NB4 (cell line): ENCODE measurements around the gene KRT7.

Experiments
- DNase-seq: peaks from one replicate; pipeline ENCODE4 v3.0.0; 2010; ENCODE audit warnings: low read depth
- H3K4me3 ChIP-seq: one replicate; pipeline ENCODE4 v1.5.1; 2011; ENCODE audit warnings: mild to moderate bottlenecking, low read depth, low read length, moderate library complexity
- MYC ChIP-seq: IDR thresholded peaks from 2 replicates; pipeline ENCODE4 v1.6.1; 2011; ENCODE audit warnings: low read depth, low read length
- POLR2A ChIP-seq: IDR thresholded peaks from 2 replicates; pipeline ENCODE4 v1.6.1; 2011; ENCODE audit warnings: mild to moderate bottlenecking; ENCODE audit not compliant: insufficient read length; ENCODE audit errors: extremely low read depth
- TF ChIP-seq, protein P1 (sequence below): IDR thresholded peaks from 2 replicates; pipeline ENCODE4 v1.6.1; 2011; ENCODE audit warnings: low read depth, low read length
- TF ChIP-seq, protein P2 (sequence below): IDR thresholded peaks from one replicate; pipeline ENCODE4 v1.5.1; 2012; ENCODE audit warnings: low read depth, low read length

The KRT7 gene

DNA sequence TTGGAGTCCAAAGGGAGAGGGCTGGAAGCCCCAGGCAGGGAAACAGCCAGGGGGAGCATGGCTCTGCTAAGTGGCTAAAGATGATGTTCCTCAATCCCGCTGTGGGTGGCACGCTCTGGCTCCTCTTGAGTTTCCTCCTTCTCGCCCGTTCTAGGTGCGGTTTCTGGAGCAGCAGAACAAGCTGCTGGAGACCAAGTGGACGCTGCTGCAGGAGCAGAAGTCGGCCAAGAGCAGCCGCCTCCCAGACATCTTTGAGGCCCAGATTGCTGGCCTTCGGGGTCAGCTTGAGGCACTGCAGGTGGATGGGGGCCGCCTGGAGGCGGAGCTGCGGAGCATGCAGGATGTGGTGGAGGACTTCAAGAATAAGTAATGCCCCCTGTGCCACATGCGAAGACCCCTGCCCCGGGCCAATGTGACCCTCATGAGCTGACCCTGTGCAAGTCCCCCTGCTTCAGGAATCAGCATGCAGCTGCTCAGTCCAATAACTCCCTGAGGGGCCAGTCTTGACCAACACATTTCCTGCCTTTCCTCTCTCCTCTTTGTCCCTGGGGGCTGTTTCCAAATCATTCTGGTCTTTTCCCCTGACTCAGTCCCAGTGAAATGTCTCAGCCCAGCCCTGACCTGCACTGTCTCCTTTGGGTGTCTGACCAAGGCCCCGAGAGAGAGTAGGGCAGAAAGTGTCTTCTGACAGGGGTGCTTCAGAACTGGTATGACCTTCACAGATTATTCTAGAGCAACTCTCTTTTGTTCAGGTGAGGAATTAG is 2.1 kb downstream of the KRT7 start:
- TF ChIP-seq POLR2A (no peak), MYC (no peak)
- TF ChIP-seq, protein P1, sequence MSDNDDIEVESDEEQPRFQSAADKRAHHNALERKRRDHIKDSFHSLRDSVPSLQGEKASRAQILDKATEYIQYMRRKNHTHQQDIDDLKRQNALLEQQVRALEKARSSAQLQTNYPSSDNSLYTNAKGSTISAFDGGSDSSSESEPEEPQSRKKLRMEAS = no peak
- TF ChIP-seq, protein P2, sequence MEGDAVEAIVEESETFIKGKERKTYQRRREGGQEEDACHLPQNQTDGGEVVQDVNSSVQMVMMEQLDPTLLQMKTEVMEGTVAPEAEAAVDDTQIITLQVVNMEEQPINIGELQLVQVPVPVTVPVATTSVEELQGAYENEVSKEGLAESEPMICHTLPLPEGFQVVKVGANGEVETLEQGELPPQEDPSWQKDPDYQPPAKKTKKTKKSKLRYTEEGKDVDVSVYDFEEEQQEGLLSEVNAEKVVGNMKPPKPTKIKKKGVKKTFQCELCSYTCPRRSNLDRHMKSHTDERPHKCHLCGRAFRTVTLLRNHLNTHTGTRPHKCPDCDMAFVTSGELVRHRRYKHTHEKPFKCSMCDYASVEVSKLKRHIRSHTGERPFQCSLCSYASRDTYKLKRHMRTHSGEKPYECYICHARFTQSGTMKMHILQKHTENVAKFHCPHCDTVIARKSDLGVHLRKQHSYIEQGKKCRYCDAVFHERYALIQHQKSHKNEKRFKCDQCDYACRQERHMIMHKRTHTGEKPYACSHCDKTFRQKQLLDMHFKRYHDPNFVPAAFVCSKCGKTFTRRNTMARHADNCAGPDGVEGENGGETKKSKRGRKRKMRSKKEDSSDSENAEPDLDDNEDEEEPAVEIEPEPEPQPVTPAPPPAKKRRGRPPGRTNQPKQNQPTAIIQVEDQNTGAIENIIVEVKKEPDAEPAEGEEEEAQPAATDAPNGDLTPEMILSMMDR = peak; percentile 26
- H3K4me3 ChIP-seq = no peak overlapping the region
- DNase-seq = peak; percentile 84

DNA sequence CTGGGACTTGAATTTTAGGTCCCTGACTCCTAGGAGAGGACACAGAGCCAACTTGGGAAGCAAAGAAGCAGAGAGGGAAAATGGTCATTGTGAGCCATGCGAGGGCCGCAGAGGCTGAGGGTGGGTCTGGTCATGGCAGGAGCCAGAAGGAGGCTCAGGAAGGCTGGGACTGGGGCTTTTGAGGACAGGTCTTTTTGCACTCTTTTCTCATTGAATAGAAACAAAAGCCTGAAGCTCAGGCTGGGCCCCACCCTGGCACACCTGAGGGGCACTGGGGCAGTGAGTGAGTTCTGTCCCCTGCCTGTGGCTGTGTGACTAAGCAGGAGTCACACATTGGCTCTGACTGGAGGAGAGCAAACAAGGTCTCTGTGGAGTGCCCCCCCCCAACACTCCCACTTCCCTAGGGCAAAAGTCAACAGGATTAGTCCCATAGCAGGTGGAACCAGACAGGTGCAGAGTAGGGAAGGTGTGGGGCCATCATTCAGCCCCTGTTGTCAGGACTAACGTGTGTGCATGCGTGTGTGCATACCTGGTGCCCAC is 2.8 kb downstream of the KRT7 start:
- H3K4me3 ChIP-seq = no peak overlapping the region
- DNase-seq = peak; percentile 42
- TF ChIP-seq MYC = no peak
- TF ChIP-seq, protein P1 = no peak
- no peak for TF ChIP-seq POLR2A
- TF ChIP-seq, protein P2 = no peak

DNA sequence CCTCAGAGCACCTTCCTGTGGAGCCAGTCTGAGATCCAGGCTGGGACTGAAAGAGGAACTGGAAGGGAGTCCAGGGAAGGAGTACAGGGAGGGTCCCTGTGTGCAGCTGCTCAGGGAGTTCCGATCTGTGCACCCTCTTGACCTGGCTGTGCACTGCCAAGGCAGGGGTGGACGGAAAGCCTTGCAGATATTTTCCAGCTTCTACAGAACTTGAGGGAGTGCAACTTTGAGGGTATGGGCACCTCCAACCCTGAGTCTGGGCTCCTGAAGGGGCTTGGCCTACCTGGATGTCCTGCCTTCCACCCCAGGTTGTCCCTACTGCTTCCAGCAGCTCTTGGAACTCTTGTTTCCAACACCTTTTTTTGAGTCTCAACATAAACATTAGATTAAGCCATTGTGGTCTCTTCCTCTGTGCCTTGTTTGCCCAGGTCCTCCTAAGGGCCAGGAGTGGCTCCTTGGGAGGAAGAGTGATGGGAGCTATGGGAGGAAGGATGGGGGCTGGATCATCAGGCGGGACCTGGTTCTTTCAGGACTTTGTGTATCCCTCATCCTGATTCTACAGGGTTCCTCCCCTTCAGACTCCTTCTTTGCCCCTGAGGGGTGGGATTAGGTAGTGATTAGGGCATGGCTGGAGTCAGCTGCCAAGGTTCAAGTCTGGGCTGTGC is 3.5 kb downstream of the KRT7 start:
- H3K4me3 ChIP-seq = no peak overlapping the region
- TF ChIP-seq MYC (no peak), POLR2A (no peak)
- TF ChIP-seq, protein P1 = no peak
- TF ChIP-seq, protein P2 = no peak
- DNase-seq = no peak

DNA sequence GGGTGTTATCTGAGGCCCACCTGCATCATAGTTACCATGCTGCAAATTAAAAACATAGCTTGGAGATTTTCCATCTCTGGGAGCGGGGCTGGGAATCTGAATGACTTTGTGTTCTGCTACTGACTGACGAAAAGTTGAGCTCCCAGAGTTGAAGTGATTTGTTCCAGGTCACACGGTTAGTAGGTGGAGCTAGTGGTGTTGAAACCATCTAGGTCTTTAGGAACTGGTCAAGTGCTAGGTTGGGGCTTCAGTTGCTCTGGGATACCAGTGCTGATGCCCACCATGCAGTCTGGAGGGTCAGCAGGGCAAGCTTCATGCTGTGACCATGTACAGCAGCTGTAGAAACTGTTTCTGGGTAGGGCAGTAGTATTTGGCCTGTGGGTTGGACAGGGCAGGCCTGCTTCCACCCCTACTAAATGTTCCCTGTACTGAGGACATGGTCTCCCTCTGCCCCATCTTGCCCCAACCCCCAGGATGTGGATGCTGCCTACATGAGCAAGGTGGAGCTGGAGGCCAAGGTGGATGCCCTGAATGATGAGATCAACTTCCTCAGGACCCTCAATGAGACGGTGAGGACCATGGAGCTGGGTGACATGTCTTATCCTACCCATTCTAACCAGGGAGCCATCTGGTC is 5.3 kb downstream of the KRT7 start:
- TF ChIP-seq, protein P1 = no peak
- no peak for TF ChIP-seq MYC
- no peak for TF ChIP-seq POLR2A
- TF ChIP-seq, protein P2 = no peak
- DNase-seq = no peak
- no peak overlapping the region for H3K4me3 ChIP-seq

DNA sequence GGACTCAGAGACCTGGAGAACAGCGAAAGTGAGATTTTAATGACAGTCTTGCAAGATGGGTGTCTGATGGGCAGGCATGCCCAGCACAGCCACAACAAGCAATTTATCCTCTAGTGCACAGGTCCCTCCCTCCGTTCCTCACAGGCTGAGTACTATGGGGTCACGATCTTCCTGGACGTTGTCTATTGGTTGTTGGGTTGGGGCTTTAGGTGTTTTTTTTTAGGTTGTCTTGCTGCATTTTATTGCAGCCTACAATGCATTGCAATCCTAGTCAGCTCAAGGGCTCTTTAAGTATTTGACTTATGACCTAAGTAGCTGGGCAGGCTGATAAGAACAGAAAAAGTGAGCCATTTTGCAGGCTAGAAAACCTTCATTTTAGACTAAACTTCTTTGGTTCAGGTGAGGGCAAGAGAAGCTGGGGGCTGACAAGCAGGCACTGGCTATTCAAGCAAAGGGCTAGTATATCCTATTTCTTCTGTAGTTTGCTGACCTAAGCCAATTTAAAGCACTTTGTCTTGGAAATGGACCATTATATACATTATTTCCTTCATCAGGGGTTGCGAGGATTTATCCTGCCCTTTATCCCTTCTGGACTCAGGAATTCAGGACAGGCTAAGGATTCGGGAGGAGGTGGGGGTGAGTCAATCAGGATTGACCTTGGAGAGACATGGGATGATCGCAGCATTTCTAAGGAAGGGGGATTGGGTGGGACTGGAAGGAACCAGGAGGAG is 6.0 kb downstream of the KRT7 start:
- DNase-seq = no peak
- no peak for TF ChIP-seq MYC
- TF ChIP-seq POLR2A = no peak
- TF ChIP-seq, protein P2 = no peak
- TF ChIP-seq, protein P1 = no peak
- H3K4me3 ChIP-seq = no peak overlapping the region
